Mesothelial cell of epicardium (in vitro differentiated cells): ENCODE measurements around the gene KRTAP27-1. TPM values are rescaled to one million over a fixed set of nuclear protein-coding genes. Genes with fewer than 3 reads are reported as not detected.

Source experiments
- DNase-seq, 2 experiments: peaks; one replicate each; pipeline ENCODE4 v3.0.0; 2021; ENCODE audit warnings: low spot score in 2 of 2; ENCODE audit not compliant: unreplicated experiment in 2 of 2
- H3K27ac Mint-ChIP-seq: 2 replicates; pipeline ENCODE4 v1.8.0; 2021; ENCODE audit warnings: mixed read lengths
- H3K27me3 Mint-ChIP-seq: 2 replicates; pipeline ENCODE4 v1.8.0; 2021; ENCODE audit warnings: low read depth, mixed read lengths
- H3K36me3 Mint-ChIP-seq: 2 replicates; pipeline ENCODE4 v1.8.0; 2021; ENCODE audit warnings: mixed read lengths
- H3K4me1 Mint-ChIP-seq: 2 replicates; pipeline ENCODE4 v1.8.0; 2021; ENCODE audit warnings: mixed read lengths
- H3K4me3 Mint-ChIP-seq: 2 replicates; pipeline ENCODE4 v1.8.0; 2021; ENCODE audit warnings: mild to moderate bottlenecking, moderate library complexity, mixed read lengths
- H3K9me3 Mint-ChIP-seq: 2 replicates; pipeline ENCODE4 v1.8.0; 2021; ENCODE audit warnings: mixed read lengths
- total RNA-seq: library from RNA; stranded (reverse); gene quantifications from 3 replicates; pipeline ENCODE4 v1.2.1, GENCODE V29; 2021
- TF ChIP-seq, protein P1 (sequence below): fragments of 200-600 bp; sonication (generic); IDR thresholded peaks from one replicate; pipeline ENCODE4 v1.5.0; 2021; ENCODE audit warnings: antibody characterized with exemption; ENCODE audit not compliant: unreplicated experiment

Gene KRTAP27-1
- total RNA-seq, 1 donor from 2014 or later = not detected

DNA sequence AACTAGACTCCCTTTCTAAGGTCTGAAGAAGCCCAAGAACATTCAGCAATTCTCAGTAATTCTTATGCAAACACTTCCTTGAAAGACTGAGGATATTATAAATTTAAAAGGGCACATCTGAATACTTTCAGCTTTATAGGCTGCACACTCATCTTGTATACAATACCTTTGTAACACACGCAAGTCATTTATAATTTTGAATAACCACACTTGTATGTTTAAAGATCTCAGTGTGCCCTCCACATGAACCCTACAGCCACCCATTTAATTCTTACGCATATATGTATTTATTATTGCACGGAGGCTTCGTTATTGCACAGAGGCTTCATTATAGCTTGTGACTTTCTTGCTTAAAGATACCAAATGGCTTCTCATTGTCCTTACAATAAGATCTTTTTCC lies 1.2 kb upstream of the KRTAP27-1 start:
- Mint-ChIP-seq H3K4me3 (no peak overlapping the region), H3K27ac (no peak overlapping the region), H3K4me1 (peaks cover 3% of the 10 kb centered on the region), H3K27me3 (peaks cover 5% of the 10 kb centered on the region), H3K9me3 (no peaks in the 10 kb centered on the region), H3K36me3 (no peaks in the 10 kb centered on the region)
- TF ChIP-seq, protein P1, sequence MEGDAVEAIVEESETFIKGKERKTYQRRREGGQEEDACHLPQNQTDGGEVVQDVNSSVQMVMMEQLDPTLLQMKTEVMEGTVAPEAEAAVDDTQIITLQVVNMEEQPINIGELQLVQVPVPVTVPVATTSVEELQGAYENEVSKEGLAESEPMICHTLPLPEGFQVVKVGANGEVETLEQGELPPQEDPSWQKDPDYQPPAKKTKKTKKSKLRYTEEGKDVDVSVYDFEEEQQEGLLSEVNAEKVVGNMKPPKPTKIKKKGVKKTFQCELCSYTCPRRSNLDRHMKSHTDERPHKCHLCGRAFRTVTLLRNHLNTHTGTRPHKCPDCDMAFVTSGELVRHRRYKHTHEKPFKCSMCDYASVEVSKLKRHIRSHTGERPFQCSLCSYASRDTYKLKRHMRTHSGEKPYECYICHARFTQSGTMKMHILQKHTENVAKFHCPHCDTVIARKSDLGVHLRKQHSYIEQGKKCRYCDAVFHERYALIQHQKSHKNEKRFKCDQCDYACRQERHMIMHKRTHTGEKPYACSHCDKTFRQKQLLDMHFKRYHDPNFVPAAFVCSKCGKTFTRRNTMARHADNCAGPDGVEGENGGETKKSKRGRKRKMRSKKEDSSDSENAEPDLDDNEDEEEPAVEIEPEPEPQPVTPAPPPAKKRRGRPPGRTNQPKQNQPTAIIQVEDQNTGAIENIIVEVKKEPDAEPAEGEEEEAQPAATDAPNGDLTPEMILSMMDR = no peak
- no peak for DNase-seq

DNA sequence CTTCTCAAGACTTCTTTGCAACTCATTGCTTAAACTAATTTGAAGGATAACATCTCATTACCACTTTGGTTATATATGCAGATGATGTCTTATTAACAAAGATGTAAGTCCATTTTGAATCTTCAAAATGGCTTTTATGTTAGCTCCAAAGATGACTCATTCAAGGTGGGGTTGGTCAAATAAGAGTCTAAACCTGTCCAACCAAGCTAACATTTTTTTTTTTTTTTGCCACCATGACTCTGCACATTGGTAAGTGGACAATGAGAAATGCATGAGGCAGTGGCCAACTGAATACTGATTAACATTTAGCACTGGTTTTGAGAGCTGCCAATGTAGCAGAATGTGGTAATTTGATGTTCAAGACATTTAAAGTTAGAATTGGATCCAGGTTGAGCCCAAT lies 278 bp upstream of the KRTAP27-1 start:
- Mint-ChIP-seq H3K27me3 (peaks cover 2% of the 10 kb centered on the region), H3K4me1 (peaks cover 3% of the 10 kb centered on the region), H3K4me3 (no peak overlapping the region), H3K27ac (no peak overlapping the region), H3K36me3 (no peaks in the 10 kb centered on the region), H3K9me3 (no peaks in the 10 kb centered on the region)
- DNase-seq = no peak
- TF ChIP-seq, protein P1 = no peak

DNA sequence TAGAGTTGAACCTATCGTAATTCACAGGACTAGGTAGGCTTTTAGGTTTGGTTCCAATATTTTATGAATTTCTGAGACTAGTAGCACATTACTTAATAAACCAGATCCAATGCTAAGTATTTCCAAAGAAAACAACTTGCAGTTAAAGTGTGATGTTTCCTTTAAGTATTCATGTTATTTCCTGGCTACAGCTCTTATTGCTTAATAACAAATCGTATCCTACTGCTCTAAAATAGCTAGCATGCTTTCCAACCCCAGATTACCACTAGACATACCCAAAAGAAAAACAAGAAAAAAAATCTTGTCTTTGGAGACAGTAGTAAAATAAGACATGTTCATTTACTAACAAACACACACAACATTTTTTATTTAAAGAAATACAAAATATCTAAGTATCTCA lies 898 bp downstream of the KRTAP27-1 start:
- DNase-seq = no peak
- Mint-ChIP-seq H3K4me3 (no peak overlapping the region), H3K27ac (no peak overlapping the region), H3K4me1 (peaks cover 3% of the 10 kb centered on the region), H3K27me3 (peaks cover 2% of the 10 kb centered on the region), H3K9me3 (no peaks in the 10 kb centered on the region), H3K36me3 (no peaks in the 10 kb centered on the region)
- TF ChIP-seq, protein P1 = no peak

DNA sequence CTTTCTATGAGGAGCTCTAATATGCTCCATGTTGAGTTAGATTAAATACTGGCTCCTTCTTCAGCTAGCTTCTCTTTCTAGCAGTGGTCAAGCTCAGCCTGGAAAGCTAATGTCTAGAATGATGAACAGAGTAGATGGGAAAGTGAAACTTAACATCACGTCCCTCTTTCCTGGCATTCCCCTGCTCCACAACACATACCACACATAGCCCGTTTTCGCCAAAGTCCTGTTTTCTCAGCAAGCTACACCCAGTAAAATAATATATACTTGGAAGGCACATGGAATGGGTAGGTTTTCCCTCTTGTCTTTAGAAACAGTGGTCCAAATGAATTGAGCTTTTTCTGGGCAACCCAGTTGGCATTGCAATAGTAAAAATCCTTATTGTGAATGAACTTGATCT lies 3.8 kb downstream of the KRTAP27-1 start:
- TF ChIP-seq, protein P1 = no peak

DNA sequence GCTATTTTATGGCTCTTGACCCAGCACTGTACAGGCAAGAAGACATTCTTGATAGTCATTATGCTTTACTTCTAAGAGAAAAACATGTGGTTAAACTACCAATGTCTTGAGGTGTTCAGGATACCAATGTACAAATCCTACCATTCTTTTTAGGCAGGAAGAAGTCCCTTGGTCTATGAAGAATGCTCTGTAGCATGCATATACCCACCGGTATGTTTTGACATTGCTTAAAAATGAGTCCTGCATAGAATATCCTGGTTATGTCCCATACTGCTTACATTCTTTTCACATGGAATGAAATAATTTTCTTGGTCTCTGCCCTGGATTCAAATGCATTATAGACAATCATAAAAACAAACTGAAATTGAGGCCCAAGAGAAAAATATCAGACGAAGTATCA lies 4.8 kb downstream of the KRTAP27-1 start:
- TF ChIP-seq, protein P1 = no peak
- no peaks in the 10 kb centered on the region for H3K36me3 Mint-ChIP-seq
- DNase-seq = no peak
- no peak overlapping the region for H3K4me3 Mint-ChIP-seq
- no peaks in the 10 kb centered on the region for H3K4me1 Mint-ChIP-seq
- H3K27ac Mint-ChIP-seq = no peak overlapping the region
- H3K27me3 Mint-ChIP-seq = peaks cover 2% of the 10 kb centered on the region
- H3K9me3 Mint-ChIP-seq = no peaks in the 10 kb centered on the region

More for the DNA sequence above, 3.8 kb downstream of the KRTAP27-1 start:
- Mint-ChIP-seq H3K27me3 (peaks cover 2% of the 10 kb centered on the region), H3K9me3 (no peaks in the 10 kb centered on the region), H3K36me3 (no peaks in the 10 kb centered on the region), H3K4me1 (peaks cover 2% of the 10 kb centered on the region), H3K4me3 (no peak overlapping the region), H3K27ac (no peak overlapping the region)
- DNase-seq = no peak
